CD14-positive monocyte (primary cell): ENCODE data around the gene EXOSC10. TPM values are rescaled to one million over a fixed set of nuclear protein-coding genes. Genes with fewer than 3 reads are reported as not detected.

ENCODE experiments used
- DNase-seq, 3 donors: peaks; one replicate each; pipeline ENCODE4 v3.0.0-alpha.2; 2011 to 2022
- H2AFZ ChIP-seq: 2 replicates; pipeline ENCODE4 v1.6.0; 2012; ENCODE audit warnings: mild to moderate bottlenecking, low read depth, low read length, inconsistent platforms; ENCODE audit not compliant: insufficient read depth, poor library complexity, severe bottlenecking
- H3K27ac ChIP-seq, 2 donors: 1 replicate in 1 of 2; 2 replicates in 1 of 2; pipeline ENCODE4 v1.5.1; 2012 to 2013; ENCODE audit warnings: low read length in 2 of 2, control low read depth in 1 of 2, inconsistent platforms in 1 of 2, low read depth in 1 of 2, mild to moderate bottlenecking in 1 of 2
- H3K27me3 ChIP-seq, 2 donors: one replicate each; pipeline versions ENCODE4 v1.6.0 to v1.6.1; 2011 to 2013; ENCODE audit warnings: low read length in 2 of 2; ENCODE audit not compliant: control insufficient read depth in 2 of 2, insufficient read depth in 2 of 2
- H3K36me3 ChIP-seq, 2 donors: replicated peaks in 1 of 2; 1 replicate in 1 of 2; 2 replicates in 1 of 2; pipeline versions ENCODE4 v1.5.1 to v1.6.1; 2012 to 2013; ENCODE audit warnings: low read length in 2 of 2, control low read depth in 1 of 2, inconsistent platforms in 1 of 2, mild to moderate bottlenecking in 1 of 2; ENCODE audit not compliant: insufficient read depth in 2 of 2, control insufficient read depth in 1 of 2
- H3K4me1 ChIP-seq, 2 donors: 1 replicate in 1 of 2; 2 replicates in 1 of 2; pipeline versions ENCODE4 v1.5.1 to v1.6.1; 2012 to 2013; ENCODE audit warnings: low read length in 2 of 2, control low read depth in 1 of 2, inconsistent platforms in 1 of 2, mild to moderate bottlenecking in 1 of 2, moderate library complexity in 1 of 2; ENCODE audit not compliant: insufficient read depth in 2 of 2, control insufficient read depth in 1 of 2
- H3K4me2 ChIP-seq: replicated peaks from 2 replicates; pipeline ENCODE3; 2012; ENCODE audit warnings: low read length, moderate library complexity, mild to moderate bottlenecking; ENCODE audit not compliant: poor library complexity, severe bottlenecking; ENCODE audit errors: extremely low read depth
- H3K4me3 ChIP-seq, 3 experiments: fragments of 200-600 bp in 1 of 3; sonication (generic) in 1 of 3; replicated peaks in 1 of 3; 1 replicate in 2 of 3; 2 replicates in 1 of 3; pipeline ENCODE4 v1.5.1; 2011 to 2013; ENCODE audit warnings: low read length in 3 of 3, mild to moderate bottlenecking in 3 of 3, control low read depth in 2 of 3, low read depth in 2 of 3, inconsistent platforms in 1 of 3, moderate library complexity in 1 of 3
- H3K79me2 ChIP-seq: 2 replicates; pipeline ENCODE4 v1.6.0; 2012; ENCODE audit warnings: mild to moderate bottlenecking, control low read depth, inconsistent platforms, low read length, moderate library complexity; ENCODE audit not compliant: insufficient read depth
- H3K9ac ChIP-seq: 2 replicates; pipeline ENCODE4 v1.6.0; 2017; ENCODE audit warnings: low read length, mild to moderate bottlenecking; ENCODE audit not compliant: insufficient read depth, poor library complexity, severe bottlenecking
- H3K9me3 ChIP-seq, 2 donors: replicated peaks in 1 of 2; 1 replicate in 1 of 2; 2 replicates in 1 of 2; pipeline versions ENCODE4 v1.5.1 to v1.6.1; 2012 to 2013; ENCODE audit warnings: low read length in 2 of 2, control low read depth in 1 of 2; ENCODE audit not compliant: control insufficient read depth in 1 of 2, insufficient read depth in 1 of 2
- H4K20me1 ChIP-seq: 2 replicates; pipeline ENCODE4 v1.6.0; 2012; ENCODE audit warnings: mild to moderate bottlenecking, low read length, control low read depth, moderate library complexity; ENCODE audit not compliant: insufficient read depth
- H3K27ac Mint-ChIP-seq, 7 donors: one replicate each; pipeline ENCODE4 v1.8.0; 2020; ENCODE audit warnings: mild to moderate bottlenecking in 7 of 7, mixed read lengths in 7 of 7, moderate library complexity in 6 of 7, inconsistent platforms in 2 of 7
- H3K27me3 Mint-ChIP-seq, 3 donors: one replicate each; pipeline ENCODE4 v1.8.0; 2021 to 2022; ENCODE audit warnings: low read depth in 3 of 3, mild to moderate bottlenecking in 3 of 3, mixed read lengths in 3 of 3, moderate library complexity in 3 of 3, inconsistent platforms in 1 of 3
- H3K36me3 Mint-ChIP-seq, 2 donors: one replicate each; pipeline ENCODE4 v1.8.0; 2020; ENCODE audit warnings: mixed read lengths in 2 of 2, inconsistent platforms in 1 of 2, mild to moderate bottlenecking in 1 of 2
- H3K4me1 Mint-ChIP-seq: one replicate; pipeline ENCODE4 v1.8.0; 2020; ENCODE audit warnings: mild to moderate bottlenecking, mixed read lengths
- H3K4me3 Mint-ChIP-seq, 2 donors: one replicate each; pipeline ENCODE4 v1.8.0; 2020; ENCODE audit warnings: mild to moderate bottlenecking in 2 of 2, mixed read lengths in 2 of 2, moderate library complexity in 1 of 2
- H3K9me3 Mint-ChIP-seq, 7 donors: one replicate each; pipeline ENCODE4 v1.8.0; 2020 to 2022; ENCODE audit warnings: mixed read lengths in 7 of 7, mild to moderate bottlenecking in 6 of 7, moderate library complexity in 6 of 7, inconsistent platforms in 2 of 7
- CTCF ChIP-seq: fragments of 200-600 bp; IDR thresholded peaks from one replicate; pipeline ENCODE4 v1.8.0; 2022; ENCODE audit warnings: antibody characterized with exemption, mild to moderate bottlenecking
- WGBS: methylation state at CpG from one replicate; pipeline ENCODE4 v1.1.5; 2013; ENCODE audit warnings: missing lambda C conversion rate; ENCODE audit not compliant: insufficient coverage; 5-methylcytosine and 5-hydroxymethylcytosine counted together
- intact Hi-C, 2 donors: fragments of 100-400 bp; cut with micrococcal nuclease; formaldehyde crosslinking; loops; one replicate each; pipeline versions ENCODE4 v1.15.0 to v1.15.1; 2023
- polyA plus RNA-seq, 3 donors: library from polyadenylated mRNA; depleted of rRNA in 1 of 3; unstranded in 2 of 3; stranded (reverse) in 1 of 3; fragments of 300-500 nt in 2 of 3; fragments of >200 nt in 1 of 3; fragmentation: Illumina TruSeq in 2 of 3; gene quantifications; 1 replicate in 2 of 3; 2 replicates in 1 of 3; pipeline ENCODE4 v1.2.3, GENCODE V29; 2012 to 2021

The EXOSC10 gene
- polyA plus RNA-seq, 3 donors, result 24.0 to 66.3 (median 27.4) TPM

- no peak overlapping the region for H3K27ac ChIP-seq
- peaks cover 78 to 83% of the 10 kb centered on the region in 2 donors for H3K36me3 ChIP-seq
- intact Hi-C loops, result no loop called here
- peaks cover 0 to 2% (median 0%) of the 10 kb centered on the region in 3 donors for H3K27me3 Mint-ChIP-seq
- H3K9me3 Mint-ChIP-seq, result no peaks in the 10 kb centered on the region
- 94% methylated on average over 2 of the region's 3 CpGs for WGBS
- no peaks in the 10 kb centered on the region for H3K9me3 ChIP-seq
- no peak overlapping the region for H3K9ac ChIP-seq
- H3K79me2 ChIP-seq, result peaks cover 8% of the 10 kb centered on the region
- no peak overlapping the region for H2AFZ ChIP-seq
- no peak overlapping the region for H3K4me2 ChIP-seq
- peak overlapping the region in 1 of 7 donors; percentile 2 for H3K27ac Mint-ChIP-seq
- no peak overlapping the region for H3K4me3 ChIP-seq
- H4K20me1 ChIP-seq, result peaks cover 84% of the 10 kb centered on the region
- no peaks in the 10 kb centered on the region for H3K4me1 ChIP-seq
- H3K4me1 Mint-ChIP-seq, result no peaks in the 10 kb centered on the region
- no peak for TF ChIP-seq CTCF
- no peak for DNase-seq
- H3K36me3 Mint-ChIP-seq, result peaks cover 75 to 94% of the 10 kb centered on the region in 2 donors
- no peaks in the 10 kb centered on the region for H3K27me3 ChIP-seq
- H3K4me3 Mint-ChIP-seq, result no peak overlapping the region
These were observed 75.4 kb downstream of the EXOSC10 start for GRCh38 chr1:11024154-11024873.

GRCh38 chr1:11023201-11023600 is 76.5 kb downstream of the EXOSC10 start:
- H3K4me3 Mint-ChIP-seq, result no peak overlapping the region
- Histone ChIP-seq H3K4me3 (no peak overlapping the region), H3K27ac (no peak overlapping the region), H3K9ac (no peak overlapping the region), H4K20me1 (peaks cover 93% of the 10 kb centered on the region), H3K9me3 (no peaks in the 10 kb centered on the region), H3K4me2 (no peak overlapping the region), H3K4me1 (no peaks in the 10 kb centered on the region), H2AFZ (no peak overlapping the region), H3K79me2 (peaks cover 19% of the 10 kb centered on the region), H3K36me3 (peaks cover 90 to 94% of the 10 kb centered on the region in 2 donors), H3K27me3 (no peaks in the 10 kb centered on the region)
- H3K4me1 Mint-ChIP-seq, result no peaks in the 10 kb centered on the region
- intact Hi-C loops, result no loop called here
- H3K27me3 Mint-ChIP-seq, result peaks cover 0 to 2% (median 0%) of the 10 kb centered on the region in 3 donors
- WGBS, result 97% methylated on average over 10 of the region's 14 CpGs
- no peaks in the 10 kb centered on the region for H3K9me3 Mint-ChIP-seq
- no peak for DNase-seq
- H3K27ac Mint-ChIP-seq, result no peak overlapping the region
- TF ChIP-seq CTCF, result no peak
- peaks cover 86 to 97% of the 10 kb centered on the region in 2 donors for H3K36me3 Mint-ChIP-seq
